Mesenteric fat pad (tissue), 1 donor: ENCODE results near the gene MCC. TPM values are rescaled to one million over a fixed set of nuclear protein-coding genes. Genes with fewer than 3 reads are reported as not detected.

Experiments
- DNase-seq: peaks from one replicate; pipeline ENCODE4 v3.0.0-alpha.2; 2020; ENCODE audit warnings: low spot score
- total RNA-seq: library from RNA; stranded (reverse); fragmentation: NEBNext Ultra II Directional; extraction: Animal tissue kit (Norgen Biotek cat#: 25700); gene quantifications from one replicate; pipeline ENCODE4 v1.2.1, GENCODE V29; 2021
- donor health status: DM: yes; HTN: yes; CAD: no.

Gene MCC
- total RNA-seq, 1 donor from 2014 or later: 25.2 TPM

GRCh38 chr5:113040672-113041260 lies 447.5 kb downstream of the MCC start:
- DNase-seq: no peak

DNA sequence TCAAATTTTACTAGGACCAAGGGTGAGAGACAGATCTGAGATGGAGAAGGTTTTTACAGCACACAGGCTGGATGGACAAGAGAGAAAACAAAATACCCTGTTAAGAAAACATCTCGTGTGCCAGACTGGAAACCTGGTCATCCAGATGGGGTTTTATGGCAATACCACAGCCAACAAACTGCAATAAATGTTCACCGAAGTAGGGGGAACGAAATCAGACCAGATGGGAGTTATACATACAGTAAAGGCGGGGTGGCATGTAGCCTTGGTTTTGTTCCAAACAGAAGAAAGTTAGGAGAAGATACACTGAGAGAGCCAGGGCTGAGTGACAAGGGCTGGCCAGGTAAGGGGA lies 448.3 kb downstream of the MCC start:
- DNase-seq: no peak

- no peak for DNase-seq
Measured at GRCh38 chr5:113039229-113039933, 448.9 kb downstream of the MCC start.

DNA sequence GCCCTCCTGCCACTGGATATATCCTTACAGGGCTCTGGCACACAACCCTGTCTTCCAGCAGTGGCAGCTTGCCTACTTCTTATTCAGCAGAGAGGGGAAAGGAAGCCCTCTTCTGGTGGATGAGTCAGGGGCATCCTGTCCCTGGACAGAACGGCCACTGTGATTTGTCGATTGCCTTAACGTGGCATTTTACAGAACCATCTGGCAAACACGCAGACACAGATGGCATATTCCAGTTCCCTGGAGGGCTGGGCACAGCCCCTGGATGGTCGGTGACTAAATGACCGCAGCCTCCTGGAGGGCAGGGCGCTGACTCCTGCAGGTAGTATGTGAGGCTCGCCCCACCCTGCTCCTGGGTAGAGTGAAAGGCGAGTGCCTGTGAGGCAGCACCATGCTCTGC lies 449.5 kb downstream of the MCC start:
- DNase-seq: no peak

- DNase-seq: no peak
Measured at GRCh38 chr5:113038136-113038535, 450.1 kb downstream of the MCC start.

DNA sequence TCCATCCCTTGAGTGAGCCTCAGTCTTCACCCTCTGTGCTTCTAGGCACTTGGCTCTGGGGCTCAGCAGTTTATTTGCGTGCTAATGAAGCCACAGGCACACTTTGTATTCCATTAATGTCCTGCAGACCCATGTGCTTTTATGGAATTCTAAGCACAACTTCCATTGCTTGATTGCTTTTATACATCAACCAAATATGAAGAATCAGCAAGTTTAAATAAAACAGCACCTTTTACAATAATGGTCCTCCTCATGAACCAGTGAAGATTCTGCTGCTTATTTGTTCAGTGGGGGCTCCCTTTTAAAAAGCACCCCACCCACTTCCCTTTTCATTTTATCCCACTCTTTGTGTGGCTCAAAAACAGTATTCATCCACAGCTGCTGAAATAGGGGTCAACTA lies 451.4 kb downstream of the MCC start:
- no peak for DNase-seq

DNA sequence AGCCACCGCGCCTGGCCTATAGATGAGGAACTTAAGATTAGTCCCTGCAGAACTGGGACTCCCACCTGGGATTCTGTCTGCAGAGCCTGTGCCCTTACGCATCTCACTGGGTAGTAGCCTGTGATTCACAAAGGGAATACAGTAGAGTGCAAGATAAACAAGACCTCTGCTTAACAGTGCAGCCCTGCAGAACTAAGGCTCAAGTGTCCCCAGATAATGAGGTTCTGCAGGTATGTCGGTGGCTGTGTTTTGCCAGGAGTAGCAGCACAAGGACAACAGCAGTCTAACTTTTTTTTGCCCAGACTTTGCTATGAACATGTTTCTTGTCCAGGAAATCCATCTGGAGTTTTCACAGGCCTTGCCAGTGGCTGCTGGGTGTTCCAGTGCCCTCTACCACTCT lies 451.9 kb downstream of the MCC start:
- DNase-seq: no peak

GRCh38 chr5:113035096-113035495 lies 453.2 kb downstream of the MCC start:
- no peak for DNase-seq

GRCh38 chr5:113034182-113034773 lies 454.0 kb downstream of the MCC start:
- DNase-seq: no peak

DNA sequence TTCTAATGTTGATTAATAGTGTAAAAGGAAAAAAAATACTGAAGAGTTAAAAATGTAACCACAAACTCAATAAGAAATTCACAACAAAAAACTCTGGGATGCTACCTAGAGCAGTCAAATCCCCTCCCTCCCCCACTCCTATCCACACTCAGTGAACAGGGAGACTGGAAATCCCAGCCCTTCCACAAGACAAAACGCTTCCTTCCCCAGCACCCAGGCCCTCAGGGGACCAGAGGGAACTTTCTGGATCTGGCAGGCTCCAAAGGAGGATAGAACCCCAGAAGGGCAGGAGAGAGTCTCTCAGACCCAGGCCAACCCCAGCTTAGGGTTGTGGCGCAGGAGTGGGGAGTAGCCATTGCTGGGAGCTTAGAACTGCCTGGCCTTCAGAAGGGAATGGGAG lies 456.7 kb downstream of the MCC start:
- no peak for DNase-seq

- DNase-seq: no peak
Measured at GRCh38 chr5:113031104-113031503, 457.1 kb downstream of the MCC start.

- DNase-seq: no peak
Measured at GRCh38 chr5:113029614-113030013, 458.6 kb downstream of the MCC start.

- DNase-seq: no peak
Measured at GRCh38 chr5:113027431-113027830, 460.8 kb downstream of the MCC start.

- no peak for DNase-seq
Measured at GRCh38 chr5:113027015-113027414, 461.2 kb downstream of the MCC start.

- DNase-seq: no peak
Measured at GRCh38 chr5:113026211-113026610, 462.0 kb downstream of the MCC start.

GRCh38 chr5:113025596-113025995 lies 462.7 kb downstream of the MCC start:
- no peak for DNase-seq

GRCh38 chr5:113024076-113024697 lies 464.1 kb downstream of the MCC start:
- DNase-seq: no peak

GRCh38 chr5:113022661-113023060 lies 465.6 kb downstream of the MCC start:
- DNase-seq: no peak

DNA sequence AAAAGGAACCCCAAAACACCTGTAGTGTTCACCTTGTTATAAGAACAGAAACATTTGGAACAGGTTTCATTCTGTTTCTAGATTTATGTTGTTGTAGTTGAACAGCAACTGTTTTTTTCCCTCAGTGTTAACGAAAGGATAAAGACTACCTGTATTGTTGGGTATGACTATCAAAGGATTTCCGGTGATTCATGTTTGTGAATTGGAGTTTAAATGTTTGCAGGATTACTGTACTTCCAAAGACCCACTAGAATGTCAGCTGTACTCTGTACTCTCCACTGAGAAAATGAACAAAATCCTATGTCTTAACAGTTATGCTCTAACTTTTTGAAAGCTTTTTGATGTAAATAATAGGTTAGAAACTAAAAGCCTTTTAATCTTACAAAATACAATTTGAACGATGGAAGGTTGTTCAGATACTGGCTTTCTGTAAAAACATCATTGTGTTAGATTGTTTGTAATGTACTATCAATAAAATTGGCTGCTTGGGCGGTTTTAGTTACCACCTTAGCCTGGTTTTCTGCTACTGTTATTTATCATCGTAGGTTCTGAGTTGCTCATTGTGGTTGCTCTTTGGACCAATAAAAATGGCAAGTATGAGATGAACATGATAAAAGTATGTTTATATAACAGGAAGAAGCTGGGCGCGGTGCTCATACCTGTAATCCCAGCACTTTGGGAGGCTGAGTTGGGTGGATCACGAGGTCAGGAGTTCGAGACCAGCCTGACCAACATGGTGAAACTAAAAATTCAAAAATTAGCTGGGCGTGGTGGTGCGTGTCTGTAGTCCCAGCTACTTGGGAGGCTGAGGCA lies 467.6 kb downstream of the MCC start:
- DNase-seq: no peak

- no peak for DNase-seq
Measured at GRCh38 chr5:113017881-113018635, 470.2 kb downstream of the MCC start.

- DNase-seq: no peak
Measured at GRCh38 chr5:113005454-113005853, 482.8 kb downstream of the MCC start.
